HG02981 (cell line): ENCODE data around the gene AIF1L.

Experiments used
- ATAC-seq: cut with Tn5 transposase; IDR thresholded peaks from one replicate; pipeline ENCODE4 v1.9.1; 2021; ENCODE audit warnings: mild to moderate bottlenecking, moderate library complexity; ENCODE audit not compliant: unreplicated experiment

The AIF1L gene

DNA sequence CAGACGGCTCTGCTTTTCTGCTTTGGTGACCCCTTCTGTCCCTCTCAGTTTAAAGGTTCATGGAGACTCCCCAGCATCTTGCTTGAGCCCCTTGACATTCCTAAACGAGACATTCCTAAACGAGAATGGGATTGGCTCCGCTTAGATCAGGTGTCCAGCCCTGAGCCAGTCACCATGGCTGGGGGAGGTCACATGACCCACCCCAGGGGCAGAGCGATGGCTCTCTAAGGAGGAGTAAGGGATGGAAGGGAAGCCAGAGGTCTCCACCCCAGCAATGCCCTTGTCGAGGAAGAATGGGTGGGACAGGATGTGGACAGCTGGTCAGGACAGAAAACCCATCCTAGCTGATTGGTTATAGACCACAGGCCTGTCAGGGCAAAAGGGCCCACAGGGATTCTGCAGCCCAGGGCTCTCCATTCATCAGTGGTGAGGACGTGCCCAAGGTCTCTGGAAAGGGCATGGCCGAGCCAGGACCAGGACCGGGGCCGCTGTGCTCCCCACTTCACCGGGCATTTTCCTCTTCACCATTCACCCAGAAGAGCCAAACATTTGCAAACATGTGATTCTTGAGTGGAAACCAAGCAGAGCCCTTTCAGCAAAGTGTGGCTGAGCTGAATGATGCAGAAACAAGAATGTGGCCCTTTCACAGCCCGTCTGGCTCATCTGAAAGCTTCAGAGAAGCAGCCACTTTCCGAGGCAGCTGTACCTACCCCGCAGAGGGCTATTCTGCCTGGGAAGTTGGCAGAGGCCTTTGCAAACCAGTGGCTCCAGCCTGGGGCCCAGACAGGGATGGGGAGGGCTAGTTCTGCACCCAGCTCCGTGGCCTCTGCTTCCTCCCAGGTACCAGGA lies 19.8 kb upstream of the AIF1L start:
- no peak for ATAC-seq

DNA sequence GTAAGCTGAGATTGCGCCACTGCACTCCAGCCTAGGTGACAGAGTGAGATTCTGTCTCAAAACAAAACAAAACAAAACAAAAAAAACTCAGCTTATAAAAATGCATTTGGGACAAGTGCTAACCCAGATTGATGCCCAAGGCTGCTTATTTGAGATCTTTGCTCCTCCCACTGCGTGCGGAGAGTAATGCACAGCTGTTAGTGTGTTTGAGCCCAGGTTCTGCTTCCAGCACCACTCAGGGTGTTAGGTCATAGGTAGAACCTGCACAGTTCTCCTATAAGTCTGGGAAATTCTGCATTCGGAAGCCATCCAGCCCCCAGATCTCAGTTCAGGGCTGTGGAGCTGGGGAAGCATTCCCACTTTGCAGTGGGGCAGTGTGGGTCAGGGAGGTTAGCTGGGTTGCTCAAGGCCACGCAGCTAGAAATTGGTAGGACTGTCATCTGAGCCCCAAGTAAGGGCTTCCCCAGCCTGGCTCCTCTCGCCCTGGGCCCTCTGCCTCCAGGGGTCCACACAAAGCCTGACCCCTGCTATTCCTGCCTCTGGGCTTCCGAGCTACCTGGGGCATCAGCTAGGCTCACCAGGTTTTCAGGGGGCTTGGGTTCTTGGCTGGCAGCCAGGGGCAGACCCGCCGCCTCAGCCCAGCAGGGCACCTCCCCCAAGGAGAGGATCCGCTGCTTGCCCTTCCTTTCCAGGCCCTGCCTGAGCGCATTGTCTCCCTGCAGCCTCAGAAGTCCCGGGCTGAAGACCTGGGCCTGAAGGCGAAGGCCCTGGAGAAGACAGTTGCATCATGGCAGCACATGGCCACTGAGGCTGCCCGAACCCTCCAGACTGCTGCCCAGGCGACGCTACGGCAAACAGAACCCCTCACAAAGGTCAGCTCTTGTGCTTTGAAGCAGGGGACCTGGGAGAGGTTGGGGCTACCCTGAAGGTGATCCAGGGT lies 17.6 kb upstream of the AIF1L start:
- ATAC-seq, result no peak

DNA sequence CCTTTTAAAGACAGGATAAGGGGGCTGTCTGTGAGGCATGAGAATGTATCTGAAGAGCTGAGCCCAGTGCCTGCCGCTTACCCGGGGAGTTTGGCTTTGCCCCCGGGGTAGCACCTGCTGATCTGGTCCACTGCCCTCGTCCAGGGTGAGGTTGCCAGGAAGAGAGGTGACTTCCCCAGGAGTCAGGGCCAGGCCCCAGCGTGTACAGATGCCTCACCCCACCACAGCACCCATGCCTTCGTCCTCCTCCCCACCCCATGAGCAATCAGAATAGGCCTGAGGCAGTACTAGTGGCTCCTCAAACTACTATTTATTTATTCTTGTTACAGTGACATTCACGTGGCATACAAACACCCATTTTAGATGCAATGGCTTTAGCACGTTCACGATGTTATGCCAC lies 15.7 kb upstream of the AIF1L start:
- ATAC-seq, result no peak

DNA sequence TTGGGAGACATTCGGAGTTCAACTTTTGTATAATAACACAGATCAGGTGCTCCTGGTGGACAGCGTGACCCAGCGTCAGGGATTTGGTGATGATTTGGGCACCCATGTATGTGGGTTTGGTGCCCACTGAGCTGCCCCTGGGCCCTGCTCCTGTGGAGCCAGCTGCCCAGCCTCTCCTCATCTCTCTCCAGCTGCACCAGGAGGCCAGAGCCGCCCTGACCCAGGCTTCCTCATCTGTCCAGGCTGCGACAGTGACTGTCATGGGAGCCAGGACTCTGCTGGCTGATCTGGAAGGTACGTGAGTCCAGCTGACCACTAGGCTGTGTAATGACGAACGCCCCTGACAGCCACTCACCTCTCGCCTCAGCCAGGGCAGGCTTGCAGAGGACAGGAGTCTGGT lies 14.5 kb upstream of the AIF1L start:
- no peak for ATAC-seq

DNA sequence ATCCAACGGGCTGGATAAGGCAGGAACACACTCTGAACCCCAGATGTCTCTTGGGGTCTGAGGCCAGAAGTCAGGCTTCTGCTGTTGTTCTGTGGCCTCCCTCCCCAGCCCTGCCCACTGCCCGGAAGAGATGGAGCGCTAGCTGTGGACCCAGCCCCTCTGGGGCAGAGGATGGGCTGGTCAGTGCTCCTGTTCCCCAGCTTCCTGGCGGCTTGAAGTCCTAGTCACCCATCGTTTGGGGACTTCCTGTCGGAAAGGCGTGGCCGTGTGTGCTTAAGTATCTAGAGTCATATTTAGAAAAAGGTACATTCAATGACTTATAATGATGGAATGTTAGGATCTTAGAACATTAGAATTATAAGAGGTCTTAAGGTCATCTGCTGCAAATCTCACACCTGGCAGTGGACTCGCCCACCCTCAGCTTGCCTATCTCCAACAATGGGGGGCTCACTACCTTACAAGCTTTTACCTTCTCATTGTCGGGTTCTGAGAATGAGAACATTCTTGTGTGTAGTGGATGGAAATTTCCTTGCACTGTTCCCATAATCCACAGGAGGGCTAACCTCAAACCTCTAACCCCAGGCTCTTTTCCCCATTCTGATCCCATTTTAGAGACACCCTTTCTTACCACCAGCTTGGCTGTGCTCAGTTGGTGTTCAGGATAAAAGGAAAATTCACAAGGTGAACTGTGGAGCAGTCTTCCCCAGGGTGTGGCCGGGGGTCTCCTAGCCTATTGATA lies 13.4 kb upstream of the AIF1L start:
- no peak for ATAC-seq

DNA sequence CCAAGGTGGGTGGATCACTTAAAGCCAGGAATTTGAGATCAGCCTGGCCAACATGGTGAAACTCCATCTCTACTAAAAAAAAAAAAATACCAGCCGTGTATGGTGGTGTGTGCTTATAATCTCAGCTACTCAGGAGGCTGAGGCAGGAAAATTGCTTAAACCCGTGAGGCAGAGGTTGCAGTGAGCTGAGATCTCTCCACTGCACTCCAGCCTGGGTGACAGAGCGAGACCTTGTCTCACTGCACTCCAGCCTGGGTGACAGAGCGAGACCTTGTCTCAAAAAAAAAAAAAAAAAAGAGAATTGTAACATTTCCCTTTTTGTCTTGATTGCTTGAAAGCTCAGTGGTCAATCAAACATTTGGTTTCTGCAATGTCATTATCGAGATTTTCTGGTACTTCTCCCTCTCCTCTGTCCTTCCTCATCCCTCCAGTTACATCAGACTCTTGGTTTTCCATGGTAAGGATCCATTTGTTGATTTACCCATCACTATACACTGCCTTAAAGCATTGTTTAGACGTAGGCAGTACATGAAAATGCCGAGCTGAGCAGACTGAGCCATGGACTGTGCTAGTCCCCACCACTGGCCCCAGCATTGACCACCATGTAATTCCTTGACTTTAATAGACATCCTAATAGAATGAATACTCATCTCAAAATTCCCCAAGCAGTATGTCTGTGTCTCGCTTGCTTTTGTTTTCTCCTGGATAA lies 11.5 kb upstream of the AIF1L start:
- ATAC-seq, result no peak

DNA sequence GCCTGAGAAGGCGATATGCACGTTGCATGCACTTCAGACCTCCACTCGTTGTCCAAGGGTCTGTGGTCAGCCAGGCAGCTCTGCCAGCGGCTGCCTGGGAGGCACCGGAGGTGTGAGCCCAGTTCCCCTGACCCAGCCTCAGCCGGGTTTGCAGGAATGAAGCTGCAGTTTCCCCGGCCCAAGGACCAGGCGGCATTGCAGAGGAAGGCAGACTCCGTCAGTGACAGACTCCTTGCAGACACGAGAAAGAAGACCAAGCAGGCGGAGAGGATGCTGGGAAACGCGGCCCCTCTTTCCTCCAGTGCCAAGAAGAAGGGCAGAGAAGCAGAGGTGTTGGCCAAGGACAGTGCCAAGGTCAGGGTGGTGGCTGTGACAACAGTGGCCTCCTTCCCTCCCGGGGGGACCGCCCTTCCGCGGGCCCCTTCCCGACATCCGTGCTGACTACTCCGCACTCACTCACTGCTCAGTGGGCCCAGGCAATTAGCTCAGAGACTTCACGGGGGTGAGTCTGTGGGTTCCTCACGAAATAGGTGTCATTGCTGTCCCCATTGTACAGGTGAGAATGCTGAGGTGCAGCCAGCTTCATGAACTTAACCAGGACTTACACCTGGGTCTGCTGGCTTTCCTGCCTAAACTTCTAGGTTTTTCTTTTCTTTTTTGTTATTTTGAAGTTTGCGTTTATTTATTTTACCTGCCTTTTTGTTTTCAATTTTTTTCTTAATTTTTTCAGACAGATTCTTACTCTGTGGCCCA lies 10.8 kb upstream of the AIF1L start:
- no peak for ATAC-seq

DNA sequence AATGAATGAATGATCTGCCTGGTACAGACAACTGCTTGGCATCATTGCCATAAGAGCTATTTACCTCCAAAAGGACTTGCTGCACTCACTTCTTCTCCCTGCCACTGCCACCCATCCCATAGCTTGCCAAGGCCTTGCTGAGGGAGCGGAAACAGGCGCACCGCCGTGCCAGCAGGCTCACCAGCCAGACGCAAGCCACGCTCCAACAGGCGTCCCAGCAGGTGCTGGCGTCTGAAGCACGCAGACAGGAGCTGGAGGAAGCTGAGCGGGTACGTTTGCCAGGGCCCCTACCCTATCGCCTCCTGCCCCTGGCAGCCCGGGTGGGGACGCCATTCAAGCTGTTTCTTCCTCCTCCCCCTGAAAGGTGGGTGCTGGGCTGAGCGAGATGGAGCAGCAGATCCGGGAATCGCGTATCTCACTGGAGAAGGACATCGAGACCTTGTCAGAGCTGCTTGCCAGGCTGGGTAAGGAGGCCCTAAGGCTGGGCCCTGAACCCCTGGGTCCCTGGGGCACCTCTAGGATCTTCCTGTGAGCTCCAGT lies 8.9 kb upstream of the AIF1L start:
- no peak for ATAC-seq

DNA sequence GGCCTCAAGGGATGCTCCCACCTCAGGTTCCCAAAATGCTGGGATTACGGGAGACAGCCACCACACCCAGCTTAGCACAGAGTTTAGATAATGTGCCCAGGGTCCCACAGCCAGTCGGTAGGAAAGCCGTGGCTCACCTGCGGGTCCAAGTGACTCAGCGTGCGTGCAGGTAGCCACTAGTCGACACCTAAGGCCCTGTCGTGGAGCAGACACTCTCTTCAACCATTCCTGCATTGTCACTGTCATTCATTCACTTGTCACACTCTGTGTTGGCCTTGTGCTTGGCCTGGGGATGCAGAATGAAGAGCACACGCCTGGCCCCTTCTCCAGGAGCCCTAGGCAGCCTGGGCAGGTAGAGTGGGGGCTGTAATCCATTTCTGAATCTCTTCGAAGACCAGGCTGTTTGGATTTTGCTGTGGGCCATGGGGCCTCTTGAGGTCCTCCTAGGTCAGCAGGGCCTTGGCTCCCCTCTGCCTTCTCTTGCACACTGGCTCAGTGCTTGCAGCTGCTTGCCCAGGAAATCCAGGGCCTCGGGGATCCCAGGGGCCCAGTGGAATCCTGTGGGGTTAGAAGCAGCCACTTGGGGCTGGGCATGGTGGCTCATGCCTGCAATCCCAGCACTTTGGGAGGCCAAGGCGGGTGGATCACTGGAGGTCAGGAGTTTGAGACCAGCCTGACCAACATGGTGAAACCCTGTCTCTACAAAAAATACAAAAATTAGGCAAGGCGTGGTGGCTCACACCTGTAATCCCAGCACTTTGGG lies 6.1 kb upstream of the AIF1L start:
- ATAC-seq, result no peak

DNA sequence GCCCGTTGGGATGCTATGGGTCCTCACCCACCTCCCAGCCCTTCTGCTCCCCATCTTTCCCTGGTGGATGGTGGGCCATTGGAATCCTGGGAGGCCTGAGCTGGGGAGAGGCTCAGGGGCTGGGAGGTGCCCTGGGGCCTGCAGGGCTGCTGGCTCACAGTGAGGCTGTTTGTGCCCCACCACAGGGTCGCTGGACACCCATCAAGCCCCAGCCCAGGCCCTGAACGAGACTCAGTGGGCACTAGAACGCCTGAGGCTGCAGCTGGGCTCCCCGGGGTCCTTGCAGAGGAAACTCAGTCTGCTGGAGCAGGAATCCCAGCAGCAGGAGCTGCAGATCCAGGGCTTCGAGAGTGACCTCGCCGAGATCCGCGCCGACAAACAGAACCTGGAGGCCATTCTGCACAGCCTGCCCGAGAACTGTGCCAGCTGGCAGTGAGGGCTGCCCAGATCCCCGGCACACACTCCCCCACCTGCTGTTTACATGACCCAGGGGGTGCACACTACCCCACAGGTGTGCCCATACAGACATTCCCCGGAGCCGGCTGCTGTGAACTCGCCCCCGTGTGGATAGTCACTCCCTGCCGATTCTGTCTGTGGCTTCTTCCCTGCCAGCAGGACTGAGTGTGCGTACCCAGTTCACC lies 4.9 kb upstream of the AIF1L start:
- no peak for ATAC-seq

DNA sequence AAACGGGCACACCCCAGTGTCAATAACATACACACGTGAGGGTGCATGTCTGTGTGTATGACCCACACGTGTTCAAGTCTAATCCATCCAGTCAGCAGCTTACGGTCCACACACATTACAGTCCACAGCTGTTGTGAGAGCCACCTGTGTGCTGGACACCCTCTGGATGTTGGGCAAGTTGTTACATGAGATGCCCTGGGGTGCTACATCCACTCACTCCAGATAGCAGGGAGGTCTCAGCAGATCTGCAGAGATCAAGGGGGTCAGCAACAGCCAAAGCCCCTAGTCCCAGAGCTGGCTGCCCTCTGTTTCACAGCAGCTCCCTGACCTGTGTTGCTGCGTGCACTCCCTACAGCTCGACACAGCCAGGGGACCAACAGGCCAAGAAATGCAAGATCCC lies 4.3 kb upstream of the AIF1L start:
- ATAC-seq, result no peak

DNA sequence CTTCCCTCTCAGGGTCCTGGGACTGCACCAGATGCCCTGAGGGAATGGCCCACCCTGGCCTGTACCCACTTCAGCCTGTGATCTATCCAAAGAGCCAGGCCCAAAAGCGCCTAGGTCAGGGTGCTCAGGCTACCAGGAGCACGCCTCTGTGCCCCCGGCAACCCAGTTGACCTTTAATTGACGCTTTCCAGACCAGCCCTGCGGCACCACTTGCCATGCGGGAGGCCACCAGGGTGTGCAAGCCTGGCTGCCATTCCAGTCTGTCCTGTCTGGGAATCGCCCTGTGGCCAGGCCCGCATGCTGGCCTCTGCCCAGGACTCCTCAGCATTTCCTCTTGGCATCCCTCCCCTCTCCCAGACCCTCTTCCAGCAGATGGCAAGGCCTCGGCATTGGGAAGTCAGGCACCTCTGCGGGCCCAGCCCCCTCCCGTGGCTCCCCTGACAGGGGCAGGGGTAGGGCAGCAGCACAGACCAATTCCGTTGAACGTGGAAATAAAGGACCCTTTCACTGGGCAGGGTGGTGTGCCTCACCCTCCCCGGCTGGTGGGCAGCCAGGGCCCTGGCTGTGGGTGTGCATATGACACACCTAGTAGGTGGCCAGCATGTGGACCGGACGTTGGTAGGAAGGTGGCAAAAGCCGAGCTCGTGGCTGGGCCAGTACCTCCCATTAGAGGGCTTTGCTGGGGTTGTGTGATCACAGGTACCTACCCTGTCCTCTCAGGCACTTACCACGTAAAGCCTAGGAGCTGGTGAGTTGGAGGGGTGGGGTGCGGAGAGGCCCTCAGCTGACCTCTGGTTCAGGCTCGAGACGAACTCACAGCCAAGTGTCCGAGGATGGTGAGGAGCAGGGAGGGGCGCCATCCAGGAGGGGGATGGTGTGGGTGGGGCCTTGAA lies 3.5 kb upstream of the AIF1L start:
- ATAC-seq, result no peak

DNA sequence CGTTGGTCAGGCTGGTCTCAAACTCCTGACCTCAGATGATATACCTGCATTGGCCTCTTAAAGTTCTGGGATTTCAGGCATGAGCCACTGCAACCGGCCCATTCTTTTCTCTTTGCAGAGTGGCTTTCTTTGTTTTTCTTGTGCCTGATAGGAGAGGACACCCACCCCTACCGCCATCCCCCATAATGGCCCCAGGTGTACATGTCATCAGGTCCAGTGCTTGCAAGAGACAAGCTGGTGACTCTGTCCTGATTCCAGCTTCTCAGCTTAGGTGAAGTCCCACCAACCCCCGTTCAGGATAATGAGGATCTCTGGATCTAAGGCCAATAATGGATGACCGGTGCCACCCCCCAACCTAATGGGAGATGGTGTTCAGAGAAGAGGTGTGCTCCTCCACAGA lies 2.3 kb upstream of the AIF1L start:
- no peak for ATAC-seq

DNA sequence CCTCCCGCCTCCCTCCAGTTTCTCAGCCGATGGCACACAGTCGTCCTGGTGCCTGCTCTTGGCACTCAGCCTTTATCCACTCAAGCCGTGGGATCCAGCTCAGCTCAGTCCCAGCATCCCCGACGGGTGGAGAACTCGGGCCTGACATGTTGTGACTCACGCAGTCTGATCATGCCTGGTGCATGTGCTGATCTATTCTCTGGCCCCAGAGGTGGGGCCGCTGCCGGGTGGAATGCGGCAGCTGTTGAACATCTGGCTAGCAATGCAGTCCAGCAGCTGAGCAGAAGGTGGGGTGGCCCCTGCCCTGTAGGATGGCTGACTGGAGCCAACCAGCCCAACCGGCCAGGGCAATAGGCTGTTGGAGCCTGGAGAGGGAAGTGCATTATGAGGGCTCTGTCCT lies 1.7 kb upstream of the AIF1L start:
- no peak for ATAC-seq

DNA sequence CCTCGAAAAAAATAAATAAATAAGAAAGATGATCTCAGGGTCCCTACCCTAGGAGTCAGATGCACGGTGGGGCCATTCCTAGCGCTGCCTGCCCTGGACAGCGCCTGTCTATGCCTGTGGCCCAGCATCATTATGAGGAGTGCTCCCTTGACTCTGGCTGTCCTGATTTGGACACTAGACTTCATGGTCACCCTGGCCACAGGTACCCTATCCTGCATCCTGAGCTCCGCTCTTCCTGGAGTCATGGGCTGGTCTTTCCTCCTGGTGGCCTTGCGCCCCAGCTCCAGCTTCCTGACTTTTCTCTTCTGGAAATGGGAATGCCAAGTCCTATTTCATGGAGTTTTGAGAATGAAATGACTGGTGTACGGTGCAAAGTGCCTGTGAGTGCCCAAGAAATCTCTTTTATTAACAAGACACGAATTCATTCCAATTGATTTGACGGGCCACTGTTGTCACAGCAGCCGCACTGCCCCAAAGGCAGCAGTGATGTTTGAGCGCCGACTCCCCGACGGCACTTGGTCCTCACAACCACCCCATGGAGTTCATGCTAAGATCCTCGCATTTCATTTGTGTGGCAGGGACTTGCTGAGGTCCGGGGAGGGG lies 564 bp upstream of the AIF1L start:
- no peak for ATAC-seq

DNA sequence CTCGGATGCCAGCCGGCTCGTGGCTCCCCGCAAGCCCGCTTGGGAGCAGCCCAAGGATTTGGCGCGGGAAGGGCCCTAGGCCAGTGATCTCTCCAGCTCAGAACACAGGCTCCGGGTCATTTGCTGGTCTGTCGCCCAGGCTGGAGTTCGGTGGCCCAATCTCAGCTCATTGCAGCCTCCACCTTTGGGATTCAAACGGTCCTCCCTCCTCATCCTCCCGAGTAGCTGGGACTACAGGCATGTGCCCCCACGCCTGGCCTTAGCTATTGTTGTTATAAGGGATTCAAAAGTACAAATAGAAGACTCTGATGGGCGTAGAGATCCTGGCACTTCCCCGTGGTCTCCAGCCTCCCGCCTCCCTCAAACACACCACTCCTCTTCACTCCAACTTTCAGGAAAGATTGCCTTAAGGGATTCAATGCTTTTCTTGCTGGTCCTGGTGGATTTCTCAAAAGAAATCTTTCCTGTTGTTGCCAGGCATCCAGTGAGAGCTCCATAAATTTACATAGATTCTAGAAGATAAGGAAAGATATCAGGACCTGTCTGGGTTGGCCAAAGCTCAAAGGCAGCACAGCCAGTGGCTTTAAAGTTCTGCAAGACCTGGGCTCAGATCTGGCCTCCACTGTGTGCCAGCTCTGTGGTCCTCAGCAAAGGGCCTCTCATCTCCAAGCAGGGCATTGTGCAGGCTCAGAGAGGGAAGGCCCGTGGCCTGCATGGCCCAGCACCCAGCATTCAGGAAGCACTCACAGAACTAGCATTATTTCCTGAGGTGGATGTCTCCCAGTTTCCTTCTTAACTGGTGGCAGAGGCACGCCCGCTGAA lies 1.0 kb downstream of the AIF1L start:
- no peak for ATAC-seq
